ENCODE data around the gene DBN1.

Gene DBN1

GRCh38 chr5:177503351-177504085 is 30.1 kb upstream of the DBN1 start:
- H2BK120ac ChIP-seq (ENCODE audit: low read depth, low read length), result no peak overlapping the region
- no peak overlapping the region for H3K4me3 ChIP-seq (ENCODE audit: insufficient read depth in 1 of 2, low read depth in 1 of 2, low read length in 2 of 2)
- H3K14ac ChIP-seq (ENCODE audit: low read length in 2 of 2), result no peak overlapping the region

GRCh38 chr5:177502886-177503285 is 29.5 kb upstream of the DBN1 start:
- 86% methylated on average over 16 of the region's 16 CpGs for WGBS
- H3K18ac ChIP-seq (ENCODE audit: low read depth in 1 of 2, low read length in 2 of 2), result peak overlapping the region in 1 of 2 experiments; percentile 43

More at GRCh38 chr5:177503351-177504085, 30.1 kb upstream of the DBN1 start:
- no peak overlapping the region for H3K18ac ChIP-seq (ENCODE audit: low read depth in 1 of 2, low read length in 2 of 2)
- no peak overlapping the region for H2BK12ac ChIP-seq (ENCODE audit: low read length in 2 of 2)
- H3K9me3 ChIP-seq (ENCODE audit: control insufficient read depth, low read length), result no peaks in the 10 kb centered on the region
- H3K27me3 ChIP-seq (ENCODE audit: control insufficient read depth in 1 of 2, insufficient read depth in 1 of 2, low read length in 2 of 2), result no peaks in the 10 kb centered on the region
- H2AFZ ChIP-seq (ENCODE audit: low read depth, low read length), result no peak overlapping the region
- H3K9ac ChIP-seq (ENCODE audit: low read length), result no peak overlapping the region
- peaks cover 0 to 35% of the 10 kb centered on the region in 2 experiments for H3K36me3 ChIP-seq (ENCODE audit: control insufficient read depth in 1 of 2, insufficient read depth in 2 of 2, low read depth in 1 of 2, low read length in 2 of 2)
- H2BK15ac ChIP-seq (ENCODE audit: low read depth, poor library complexity, severe bottlenecking), result no peak overlapping the region
- H2AK5ac ChIP-seq (ENCODE audit: low read length, severe bottlenecking), result no peak overlapping the region
- no peak overlapping the region for H4K91ac ChIP-seq (ENCODE audit: low read length)
- peaks cover 2% of the 10 kb centered on the region for H3K79me1 ChIP-seq (replicated peaks; ENCODE audit: low read length, poor library complexity, severe bottlenecking)
- 92% methylated on average over 24 of the region's 24 CpGs for WGBS
- no peak for DNase-seq
- peaks cover 14% of the 10 kb centered on the region for H3K4me1 ChIP-seq (ENCODE audit: control insufficient read depth, insufficient read depth, low read depth, low read length)
- no peak overlapping the region for H2BK5ac ChIP-seq (ENCODE audit: low read depth, low read length, poor library complexity, severe bottlenecking)
- H3K23ac ChIP-seq (ENCODE audit: low read length in 2 of 2), result no peak overlapping the region
- H3K27ac ChIP-seq (ENCODE audit: low read length, poor library complexity, severe bottlenecking), result no peak overlapping the region
- no peak overlapping the region for H3K4ac ChIP-seq (ENCODE audit: low read depth in 1 of 2, low read length in 2 of 2)
- no peak overlapping the region for H4K8ac ChIP-seq (ENCODE audit: low read length)
- H3K4me2 ChIP-seq (ENCODE audit: low read length, poor library complexity, severe bottlenecking), result no peak overlapping the region

GRCh38 chr5:177501874-177502678 is 28.6 kb upstream of the DBN1 start:
- no peak overlapping the region for H3K4ac ChIP-seq (ENCODE audit: low read depth in 1 of 2, low read length in 2 of 2)
- H3K4me2 ChIP-seq (ENCODE audit: low read length, poor library complexity, severe bottlenecking), result no peak overlapping the region
- no peak overlapping the region for H4K91ac ChIP-seq (ENCODE audit: low read length)
- no peak overlapping the region for H2AK5ac ChIP-seq (ENCODE audit: low read length, severe bottlenecking)
- H4K8ac ChIP-seq (ENCODE audit: low read length), result no peak overlapping the region
- H2BK5ac ChIP-seq (ENCODE audit: low read depth, low read length, poor library complexity, severe bottlenecking), result no peak overlapping the region
- H3K9me3 ChIP-seq (ENCODE audit: control insufficient read depth, low read length), result no peaks in the 10 kb centered on the region
- H3K23ac ChIP-seq (ENCODE audit: low read length in 2 of 2), result peak overlapping the region in 1 of 2 experiments; percentile 26
- H3K27me3 ChIP-seq (ENCODE audit: control insufficient read depth in 1 of 2, insufficient read depth in 1 of 2, low read length in 2 of 2), result no peaks in the 10 kb centered on the region
- H3K4me1 ChIP-seq (ENCODE audit: control insufficient read depth, insufficient read depth, low read depth, low read length), result peaks cover 19% of the 10 kb centered on the region
- no peak overlapping the region for H3K14ac ChIP-seq (ENCODE audit: low read length in 2 of 2)
- peaks cover 7% of the 10 kb centered on the region for H3K79me1 ChIP-seq (replicated peaks; ENCODE audit: low read length, poor library complexity, severe bottlenecking)
- H2BK120ac ChIP-seq (ENCODE audit: low read depth, low read length), result no peak overlapping the region
- no peak overlapping the region for H3K27ac ChIP-seq (ENCODE audit: low read length, poor library complexity, severe bottlenecking)
- no peak overlapping the region for H2BK12ac ChIP-seq (ENCODE audit: low read length in 2 of 2)
- peak overlapping the region; percentile 33 for H3K9ac ChIP-seq (ENCODE audit: low read length)
- no peak overlapping the region for H2AFZ ChIP-seq (ENCODE audit: low read depth, low read length)
- H3K4me3 ChIP-seq (ENCODE audit: insufficient read depth in 1 of 2, low read depth in 1 of 2, low read length in 2 of 2), result no peak overlapping the region
- WGBS, result 65% methylated on average over 9 of the region's 9 CpGs
- no peak overlapping the region for H3K18ac ChIP-seq (ENCODE audit: low read depth in 1 of 2, low read length in 2 of 2)
- H3K36me3 ChIP-seq (ENCODE audit: control insufficient read depth in 1 of 2, insufficient read depth in 2 of 2, low read depth in 1 of 2, low read length in 2 of 2), result peaks cover 0 to 25% of the 10 kb centered on the region in 2 experiments
- H2BK15ac ChIP-seq (ENCODE audit: low read depth, poor library complexity, severe bottlenecking), result no peak overlapping the region
- DNase-seq, result no peak

More at GRCh38 chr5:177502886-177503285, 29.5 kb upstream of the DBN1 start:
- no peak overlapping the region for H3K9ac ChIP-seq (ENCODE audit: low read length)
- no peak overlapping the region for H2AK5ac ChIP-seq (ENCODE audit: low read length, severe bottlenecking)
- no peak overlapping the region for H2BK12ac ChIP-seq (ENCODE audit: low read length in 2 of 2)
- H2AFZ ChIP-seq (ENCODE audit: low read depth, low read length), result no peak overlapping the region
- DNase-seq, result no peak
- no peak overlapping the region for H3K23ac ChIP-seq (ENCODE audit: low read length in 2 of 2)
- H3K9me3 ChIP-seq (ENCODE audit: control insufficient read depth, low read length), result no peaks in the 10 kb centered on the region
- peak overlapping the region; percentile 21 for H4K91ac ChIP-seq (ENCODE audit: low read length)
- no peak overlapping the region for H2BK5ac ChIP-seq (ENCODE audit: low read depth, low read length, poor library complexity, severe bottlenecking)
- H4K8ac ChIP-seq (ENCODE audit: low read length), result no peak overlapping the region
- no peak overlapping the region for H3K4ac ChIP-seq (ENCODE audit: low read depth in 1 of 2, low read length in 2 of 2)
- H2BK15ac ChIP-seq (ENCODE audit: low read depth, poor library complexity, severe bottlenecking), result no peak overlapping the region
- peaks cover 7% of the 10 kb centered on the region for H3K79me1 ChIP-seq (replicated peaks; ENCODE audit: low read length, poor library complexity, severe bottlenecking)
- H3K14ac ChIP-seq (ENCODE audit: low read length in 2 of 2), result no peak overlapping the region
- H3K36me3 ChIP-seq (ENCODE audit: control insufficient read depth in 1 of 2, insufficient read depth in 2 of 2, low read depth in 1 of 2, low read length in 2 of 2), result peaks cover 0 to 28% of the 10 kb centered on the region in 2 experiments
- H3K4me2 ChIP-seq (ENCODE audit: low read length, poor library complexity, severe bottlenecking), result no peak overlapping the region
- H3K4me3 ChIP-seq (ENCODE audit: insufficient read depth in 1 of 2, low read depth in 1 of 2, low read length in 2 of 2), result no peak overlapping the region
- H2BK120ac ChIP-seq (ENCODE audit: low read depth, low read length), result no peak overlapping the region
- peaks cover 18% of the 10 kb centered on the region for H3K4me1 ChIP-seq (ENCODE audit: control insufficient read depth, insufficient read depth, low read depth, low read length)
- no peak overlapping the region for H3K27ac ChIP-seq (ENCODE audit: low read length, poor library complexity, severe bottlenecking)
- H3K27me3 ChIP-seq (ENCODE audit: control insufficient read depth in 1 of 2, insufficient read depth in 1 of 2, low read length in 2 of 2), result no peaks in the 10 kb centered on the region

Data from mesenchymal stem cell (in vitro differentiated cells and primary cell).